ENCODE data around the gene LRP1. TPM values are rescaled to one million over a fixed set of nuclear protein-coding genes. Genes with fewer than 3 reads are reported as not detected.

Gene LRP1
- total and polyA plus RNA-seq, 2 of the 13 experiments (the other 11 are each of a cell fraction or from before 2014, with no cell fraction given), result 14.7 to 30.8 TPM

- TF ChIP-seq AKAP8 (CRISPR knock-in tag; IDR thresholded peaks at IDR 0.05) (no peak), REL (CRISPR knock-in tag; conservative IDR thresholded peaks at IDR 0.05) (no peak)
Observed at GRCh38 chr12:57104292-57104910, 23.9 kb upstream of the LRP1 start (continued).

GRCh38 chr12:57105011-57105753 lies 23.1 kb upstream of the LRP1 start:
- Histone ChIP-seq H3K27me3 (ENCODE audit: control insufficient read depth in 1 of 2, insufficient read depth in 2 of 2, low read length in 2 of 2) (no peaks in the 10 kb centered on the region), H2AFZ (ENCODE audit: low read length) (no peak overlapping the region), H4K20me1 (ENCODE audit: insufficient read depth, low read length) (no peaks in the 10 kb centered on the region), H3K79me2 (ENCODE audit: insufficient read depth, low read length) (no peaks in the 10 kb centered on the region), H3K9ac (ENCODE audit: insufficient read depth, low read depth, low read length) (no peak overlapping the region), H3K36me3 (replicated peaks in 1 of 2; ENCODE audit: control insufficient read depth in 1 of 2, insufficient read depth in 2 of 2, low read length in 2 of 2) (peaks cover 11 to 16% of the 10 kb centered on the region in 2 experiments; a peak in 4 of 5 replicates), H3K4me2 (ENCODE audit: low read depth, low read length) (no peak overlapping the region), H3K9me3 (ENCODE audit: low read length) (no peaks in the 10 kb centered on the region), H3K4me3 (replicated peaks in 1 of 3; ENCODE audit: insufficient read depth in 1 of 3, low read depth in 2 of 3, low read length in 3 of 3) (no peak overlapping the region), H3K27ac (ENCODE audit: extremely low read length, insufficient read depth, low read length) (no peak overlapping the region), H3K4me1 (ENCODE audit: insufficient read depth, low read length) (peaks cover 56% of the 10 kb centered on the region)
- ATAC-seq (no peak), FAIRE-seq (no peak), DNase-seq (ENCODE audit: low spot score) (no peak)
- CTCF ChIA-PET (ENCODE audit: low intra/inter-chr PET ratio, low total read pairs), result no interaction called here
- in situ Hi-C loops (cut with HindIII; ENCODE audit: extremely low pct_ligation_motif_present, low pct_unique_long_range_greater_than_20kb) (no loop called here), intact Hi-C loops (cut with micrococcal nuclease; ENCODE audit: unreplicated experiment) (no loop called here)
- BruUV-seq (replicated peaks), result no TSS peak
- TF ChIP-seq GTF2F1 (IDR thresholded peaks at IDR 0.05; ENCODE audit: low read length) (no peak), EZH2 (conservative IDR thresholded peaks at IDR 0.05; ENCODE audit: low read depth, low read length) (no peak), HNRNPH1 (optimal IDR thresholded peaks at IDR 0.05; ENCODE audit: low read depth, low read length) (no peak), ZBTB14 (CRISPR knock-in tag; IDR thresholded peaks at IDR 0.05) (no peak)
- 90% methylated on average over 7 of the region's 14 CpGs for WGBS (ENCODE audit: low lambda C conversion rate)
- POLR2A ChIA-PET, result interaction anchor here (1.0 to 1.6 kb wide), 3 partner anchors 9 to 26 kb away, joined by 3 to 7 read pairs (median 5); partner anchors contain the start of genes NAB2 and NEMP1

Measured in HepG2 (cell line).